Measurements from ENCODE around the gene NOP10. TPM values are rescaled to one million over a fixed set of nuclear protein-coding genes. Genes with fewer than 3 reads are reported as not detected.

NOP10 gene
- polyA plus RNA-seq, 1 donor (not counting 4 experiments of a cell fraction or from before 2014, with no cell fraction given) = 663 TPM

DNA sequence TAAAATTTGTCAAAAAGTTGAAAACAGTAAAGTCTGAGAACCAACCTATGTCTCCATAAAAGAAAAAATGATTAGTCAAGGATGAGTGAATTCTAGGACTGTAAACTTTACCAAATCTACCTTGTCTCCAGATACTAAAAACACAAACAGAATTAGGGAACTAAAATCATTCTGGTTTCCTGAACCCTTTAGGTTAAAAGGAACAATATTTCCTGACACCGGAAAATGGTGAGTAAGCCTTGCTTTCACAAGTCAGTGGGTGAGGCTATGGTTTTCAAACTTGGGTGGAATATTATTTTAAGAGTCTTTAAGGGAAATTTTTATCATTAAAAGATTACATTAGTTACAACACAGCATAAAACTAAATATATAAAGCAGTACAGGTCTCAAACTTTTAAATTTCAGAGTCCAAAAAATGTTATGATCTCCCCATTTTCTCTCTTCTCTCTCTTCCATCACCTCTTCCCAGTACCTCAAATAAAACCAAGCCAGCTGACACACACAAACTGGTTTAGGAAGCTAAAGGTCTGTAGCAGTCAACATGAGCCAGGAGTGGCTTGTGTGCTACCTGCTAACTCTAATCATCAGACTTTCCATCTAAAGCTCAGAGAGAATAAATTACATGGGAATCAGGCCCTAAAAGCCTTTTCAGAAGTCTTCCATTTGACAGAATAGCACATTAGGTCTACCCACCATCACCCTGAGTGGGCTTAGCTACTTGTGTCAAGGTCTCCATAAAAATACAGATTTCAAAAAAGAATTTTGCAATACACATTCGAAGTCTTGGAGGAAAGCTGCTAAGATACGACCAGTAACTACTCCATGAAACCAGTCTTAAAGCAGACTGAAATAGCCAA lies 7.5 kb downstream of the NOP10 start:
- Histone ChIP-seq H3K27me3 (ENCODE audit: control insufficient read depth, extremely low read depth, insufficient read depth, low read length) (no peaks in the 10 kb centered on the region), H3K9me1 (ENCODE audit: control insufficient read depth, extremely low read depth, insufficient read depth, low read length) (no peaks in the 10 kb centered on the region), H3K36me3 (ENCODE audit: control insufficient read depth in 2 of 2, extremely low read depth in 1 of 2, insufficient read depth in 2 of 2, low read length in 2 of 2) (peaks cover 0 to 1% of the 10 kb centered on the region in 2 experiments), H3K27ac (ENCODE audit: control insufficient read depth, insufficient read depth, low read length) (no peak overlapping the region), H3K4me1 (ENCODE audit: control insufficient read depth, extremely low read depth, insufficient read depth, low read length) (peaks cover 6% of the 10 kb centered on the region), H4K20me1 (ENCODE audit: control insufficient read depth, extremely low read depth, insufficient read depth, low read length) (no peaks in the 10 kb centered on the region), H3K9me3 (ENCODE audit: control insufficient read depth, low read depth, low read length) (no peaks in the 10 kb centered on the region), H3K79me2 (ENCODE audit: control insufficient read depth, insufficient read depth, low read length) (peaks cover 5% of the 10 kb centered on the region), H3K4me3 (ENCODE audit: control insufficient read depth in 2 of 3, extremely low read depth in 1 of 3, insufficient read depth in 2 of 3, low read depth in 1 of 3, low read length in 3 of 3) (no peak overlapping the region), H3K4me2 (ENCODE audit: control insufficient read depth, extremely low read depth, insufficient read depth, low read depth, low read length) (no peak overlapping the region), H2AFZ (ENCODE audit: control insufficient read depth, low read length) (no peak overlapping the region), H3K9ac (ENCODE audit: control insufficient read depth, extremely low read depth, insufficient read depth, low read length) (no peak overlapping the region)
- FAIRE-seq (no peak), DNase-seq (ENCODE audit: low read depth, low spot score) (no peak)
- dilution Hi-C loops (cut with MboI; ENCODE audit: extremely low pct_ligation_motif_present, low sequenced_read_pairs) = no loop called here
- TF ChIP-seq, protein P1, sequence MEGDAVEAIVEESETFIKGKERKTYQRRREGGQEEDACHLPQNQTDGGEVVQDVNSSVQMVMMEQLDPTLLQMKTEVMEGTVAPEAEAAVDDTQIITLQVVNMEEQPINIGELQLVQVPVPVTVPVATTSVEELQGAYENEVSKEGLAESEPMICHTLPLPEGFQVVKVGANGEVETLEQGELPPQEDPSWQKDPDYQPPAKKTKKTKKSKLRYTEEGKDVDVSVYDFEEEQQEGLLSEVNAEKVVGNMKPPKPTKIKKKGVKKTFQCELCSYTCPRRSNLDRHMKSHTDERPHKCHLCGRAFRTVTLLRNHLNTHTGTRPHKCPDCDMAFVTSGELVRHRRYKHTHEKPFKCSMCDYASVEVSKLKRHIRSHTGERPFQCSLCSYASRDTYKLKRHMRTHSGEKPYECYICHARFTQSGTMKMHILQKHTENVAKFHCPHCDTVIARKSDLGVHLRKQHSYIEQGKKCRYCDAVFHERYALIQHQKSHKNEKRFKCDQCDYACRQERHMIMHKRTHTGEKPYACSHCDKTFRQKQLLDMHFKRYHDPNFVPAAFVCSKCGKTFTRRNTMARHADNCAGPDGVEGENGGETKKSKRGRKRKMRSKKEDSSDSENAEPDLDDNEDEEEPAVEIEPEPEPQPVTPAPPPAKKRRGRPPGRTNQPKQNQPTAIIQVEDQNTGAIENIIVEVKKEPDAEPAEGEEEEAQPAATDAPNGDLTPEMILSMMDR (optimal IDR thresholded peaks at IDR 0.05 in 1 of 3, IDR thresholded peaks at IDR 0.05 in 1 of 3, conservative IDR thresholded peaks at IDR 0.05 in 1 of 3; ENCODE audit: extremely low read depth in 1 of 3, insufficient read depth in 2 of 3, low read length in 3 of 3) = no peak
- TF ChIP-seq EZH2 (IDR thresholded peaks at IDR 0.05; ENCODE audit: low read length) = no peak

DNA sequence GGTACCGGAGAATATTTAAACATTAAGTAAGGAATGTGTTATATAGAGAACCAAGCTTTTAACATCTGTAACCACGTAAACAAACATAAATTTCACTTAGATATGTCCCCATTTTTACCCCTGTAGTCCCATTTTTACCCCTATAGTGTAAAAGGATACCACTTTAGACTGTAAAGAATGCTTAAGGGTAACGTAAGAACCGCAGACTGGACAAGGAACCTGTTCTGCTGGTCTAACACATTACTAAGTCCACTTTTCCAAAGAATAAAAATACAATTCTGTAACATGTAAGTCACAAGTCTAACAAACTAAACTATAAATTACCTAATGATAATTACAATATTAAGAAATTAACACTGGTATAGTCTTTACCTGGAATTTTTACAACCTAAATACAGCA lies 8.3 kb downstream of the NOP10 start:
- H3K27ac ChIP-seq (ENCODE audit: control insufficient read depth, insufficient read depth, low read length) = no peak overlapping the region
- H3K79me2 ChIP-seq (ENCODE audit: control insufficient read depth, insufficient read depth, low read length) = no peaks in the 10 kb centered on the region
- H4K20me1 ChIP-seq (ENCODE audit: control insufficient read depth, extremely low read depth, insufficient read depth, low read length) = no peaks in the 10 kb centered on the region
- dilution Hi-C loops (cut with MboI; ENCODE audit: extremely low pct_ligation_motif_present, low sequenced_read_pairs) = no loop called here
- no peak overlapping the region for H2AFZ ChIP-seq (ENCODE audit: control insufficient read depth, low read length)
- H3K9ac ChIP-seq (ENCODE audit: control insufficient read depth, extremely low read depth, insufficient read depth, low read length) = no peak overlapping the region
- no peaks in the 10 kb centered on the region for H3K36me3 ChIP-seq (ENCODE audit: control insufficient read depth in 2 of 2, extremely low read depth in 1 of 2, insufficient read depth in 2 of 2, low read length in 2 of 2)
- no peak for DNase-seq (ENCODE audit: low read depth, low spot score)
- no peak for TF ChIP-seq EZH2 (IDR thresholded peaks at IDR 0.05; ENCODE audit: low read length)
- TF ChIP-seq, protein P1 (optimal IDR thresholded peaks at IDR 0.05 in 1 of 3, IDR thresholded peaks at IDR 0.05 in 1 of 3, conservative IDR thresholded peaks at IDR 0.05 in 1 of 3; ENCODE audit: extremely low read depth in 1 of 3, insufficient read depth in 2 of 3, low read length in 3 of 3) = no peak
- H3K9me3 ChIP-seq (ENCODE audit: control insufficient read depth, low read depth, low read length) = no peaks in the 10 kb centered on the region
- H3K9me1 ChIP-seq (ENCODE audit: control insufficient read depth, extremely low read depth, insufficient read depth, low read length) = no peaks in the 10 kb centered on the region
- H3K4me1 ChIP-seq (ENCODE audit: control insufficient read depth, extremely low read depth, insufficient read depth, low read length) = peaks cover 6% of the 10 kb centered on the region
- no peak overlapping the region for H3K4me3 ChIP-seq (ENCODE audit: control insufficient read depth in 2 of 3, extremely low read depth in 1 of 3, insufficient read depth in 2 of 3, low read depth in 1 of 3, low read length in 3 of 3)
- H3K4me2 ChIP-seq (ENCODE audit: control insufficient read depth, extremely low read depth, insufficient read depth, low read depth, low read length) = no peak overlapping the region
- no peaks in the 10 kb centered on the region for H3K27me3 ChIP-seq (ENCODE audit: control insufficient read depth, extremely low read depth, insufficient read depth, low read length)
- FAIRE-seq = no peak

Data from keratinocyte (primary cell).